Astrocyte (in vitro differentiated cells and primary cell): Measurements from ENCODE around the gene POU5F1.

Experiments used
- EZH2 ChIP-seq: IDR thresholded peaks from 2 replicates; pipeline ENCODE4 v1.6.1; 2012; ENCODE audit warnings: mild to moderate bottlenecking, low read length, inconsistent platforms; ENCODE audit not compliant: insufficient read depth
- TF ChIP-seq, protein P1 (sequence below): IDR thresholded peaks from 2 replicates; pipeline ENCODE4 v1.5.1; 2011; ENCODE audit warnings: low read depth, mild to moderate bottlenecking, inconsistent platforms, low read length, moderate library complexity; ENCODE audit not compliant: insufficient read depth

DNA sequence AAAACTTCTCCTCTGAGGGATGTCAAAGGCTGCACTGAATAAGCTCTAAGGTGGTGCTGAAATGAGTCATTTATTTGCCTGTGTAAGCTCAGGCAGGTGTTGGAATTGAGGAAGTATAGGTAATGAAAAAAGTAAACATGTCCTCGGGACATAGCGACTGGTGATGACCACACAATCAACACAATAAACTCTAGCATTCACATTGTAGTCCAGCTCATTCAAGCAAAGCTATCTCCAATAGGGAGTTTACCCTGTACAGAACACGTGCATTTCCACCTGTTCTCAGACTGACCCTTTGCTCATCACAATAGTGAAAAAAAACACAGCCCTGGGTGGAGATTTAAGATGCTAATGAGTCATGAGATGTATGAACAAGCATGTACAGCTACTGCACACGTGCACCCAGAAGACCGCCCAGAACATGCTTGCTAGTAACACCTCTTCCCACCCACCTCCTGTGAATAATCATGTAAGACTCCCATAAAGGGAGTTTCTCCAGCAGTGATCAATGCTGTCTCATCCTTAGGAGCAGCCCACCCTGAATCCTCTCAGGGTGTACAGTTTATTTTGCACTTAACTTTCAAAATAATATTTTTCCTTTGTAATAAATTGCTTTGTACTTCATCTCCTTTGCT is 33.0 kb upstream of the POU5F1 start:
- TF ChIP-seq, protein P1, sequence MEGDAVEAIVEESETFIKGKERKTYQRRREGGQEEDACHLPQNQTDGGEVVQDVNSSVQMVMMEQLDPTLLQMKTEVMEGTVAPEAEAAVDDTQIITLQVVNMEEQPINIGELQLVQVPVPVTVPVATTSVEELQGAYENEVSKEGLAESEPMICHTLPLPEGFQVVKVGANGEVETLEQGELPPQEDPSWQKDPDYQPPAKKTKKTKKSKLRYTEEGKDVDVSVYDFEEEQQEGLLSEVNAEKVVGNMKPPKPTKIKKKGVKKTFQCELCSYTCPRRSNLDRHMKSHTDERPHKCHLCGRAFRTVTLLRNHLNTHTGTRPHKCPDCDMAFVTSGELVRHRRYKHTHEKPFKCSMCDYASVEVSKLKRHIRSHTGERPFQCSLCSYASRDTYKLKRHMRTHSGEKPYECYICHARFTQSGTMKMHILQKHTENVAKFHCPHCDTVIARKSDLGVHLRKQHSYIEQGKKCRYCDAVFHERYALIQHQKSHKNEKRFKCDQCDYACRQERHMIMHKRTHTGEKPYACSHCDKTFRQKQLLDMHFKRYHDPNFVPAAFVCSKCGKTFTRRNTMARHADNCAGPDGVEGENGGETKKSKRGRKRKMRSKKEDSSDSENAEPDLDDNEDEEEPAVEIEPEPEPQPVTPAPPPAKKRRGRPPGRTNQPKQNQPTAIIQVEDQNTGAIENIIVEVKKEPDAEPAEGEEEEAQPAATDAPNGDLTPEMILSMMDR: no peak
- TF ChIP-seq EZH2: no peak
